ENCODE measurements around the gene MYO3B. TPM values are rescaled to one million over a fixed set of nuclear protein-coding genes. Genes with fewer than 3 reads are reported as not detected.
A peak's percentile ranks its signal among the peaks of the same experiment; 100 is the strongest.
"Not testable (repeated sequence)": the region's sequence is repeated elsewhere in the genome, so short reads cannot be mapped to it uniquely, and the experiment has no call there.

The MYO3B gene
- total RNA-seq, 1 experiment from 2014 or later: 0.50 TPM

- no peak for TF ChIP-seq SOX15 (CRISPR knock-in tag; IDR thresholded peaks at IDR 0.05)
- no peak for TF ChIP-seq JUN (CRISPR knock-in tag; IDR thresholded peaks at IDR 0.05)
- no peak for TF ChIP-seq CBFB (CRISPR knock-in tag; IDR thresholded peaks at IDR 0.05; ENCODE audit: low read depth)
- TF ChIP-seq ZNF232 (CRISPR knock-in tag; IDR thresholded peaks at IDR 0.05): no peak
- no peak for TF ChIP-seq PREB (CRISPR knock-in tag; IDR thresholded peaks at IDR 0.05; ENCODE audit: borderline replicate concordance)
- TF ChIP-seq ZNF396 (CRISPR knock-in tag; IDR thresholded peaks at IDR 0.05; ENCODE audit: borderline replicate concordance): no peak
- no peak for TF ChIP-seq RORB (CRISPR knock-in tag; IDR thresholded peaks at IDR 0.05)
Measured at GRCh38 chr2:170433448-170433847, 255.5 kb downstream of the MYO3B start (continued).

GRCh38 chr2:170434396-170434795 is 256.4 kb downstream of the MYO3B start:
- not testable (repeated sequence) for DNase-seq (ENCODE audit: low spot score); H3K27ac Mint-ChIP-seq; H3K9me3 Mint-ChIP-seq; H3K4me3 Mint-ChIP-seq; H3K36me3 Mint-ChIP-seq; ATAC-seq
- Mint-ChIP-seq H3K4me1 (peaks cover 41% of the 10 kb centered on the region), H3K27me3 (ENCODE audit: low read depth) (peaks cover 61% of the 10 kb centered on the region)
- ChIA-PET CTCF (interaction anchor here (2.6 kb wide), 1 partner anchor 26 kb away, joined by 20 read pairs; no protein-coding TSS in a partner anchor), POLR2A (interaction anchor here (0.6 kb wide), 1 partner anchor 67 kb away, joined by 3 read pairs; no protein-coding TSS in a partner anchor)

- peaks cover 61% of the 10 kb centered on the region for H3K27me3 Mint-ChIP-seq (ENCODE audit: low read depth)
- peak overlapping the region; percentile 52; the same call in 1 of the 2 replicates for H3K27ac Mint-ChIP-seq
- H3K36me3 Mint-ChIP-seq: no peaks in the 10 kb centered on the region
- TF ChIP-seq ZNF512 (CRISPR knock-in tag; IDR thresholded peaks at IDR 0.05; ENCODE audit: borderline replicate concordance) (no peak), RORB (CRISPR knock-in tag; IDR thresholded peaks at IDR 0.05) (no peak), CDX4 (CRISPR knock-in tag; IDR thresholded peaks at IDR 0.05; ENCODE audit: borderline replicate concordance) (no peak), FOXJ3 (CRISPR knock-in tag; IDR thresholded peaks at IDR 0.05; ENCODE audit: borderline replicate concordance) (no peak), SMAD3 (CRISPR knock-in tag; IDR thresholded peaks at IDR 0.05; ENCODE audit: borderline replicate concordance) (no peak), SMAD4 (CRISPR knock-in tag; IDR thresholded peaks at IDR 0.05) (no peak), ARID4B (CRISPR knock-in tag; IDR thresholded peaks at IDR 0.05; ENCODE audit: borderline replicate concordance) (no peak), FOXP4 (CRISPR knock-in tag; IDR thresholded peaks at IDR 0.05) (no peak)
- H3K9me3 Mint-ChIP-seq: peaks cover 2% of the 10 kb centered on the region; the same call in 1 of the 2 replicates
- POLR2A ChIA-PET: interaction anchor here (0.6 kb wide), 1 partner anchor 67 kb away, joined by 3 read pairs; no protein-coding TSS in a partner anchor
- ATAC-seq (no peak), DNase-seq (ENCODE audit: low spot score) (no peak)
- no peak overlapping the region for H3K4me3 Mint-ChIP-seq
- CTCF ChIA-PET: interaction anchor here (0.6 to 2.6 kb wide), 5 partner anchors 26 to 410 kb away, joined by 3 to 20 read pairs (median 4); no protein-coding TSS in a partner anchor
- peaks cover 41% of the 10 kb centered on the region for H3K4me1 Mint-ChIP-seq
Measured at GRCh38 chr2:170434900-170435621, 257.1 kb downstream of the MYO3B start.

Data from WTC11 (cell line).